T1000 (cell line): ENCODE data around the gene ARHGEF25.
"Not testable (repeated sequence)": the region's sequence is repeated elsewhere in the genome, so short reads cannot be mapped to it uniquely, and the experiment has no call there.

Experiments
- DNase-seq: peaks from one replicate; lab custom pipeline; 2025; ENCODE audit warnings: mixed read lengths; lab: John Stamatoyannopoulos, UW

Gene ARHGEF25

DNA sequence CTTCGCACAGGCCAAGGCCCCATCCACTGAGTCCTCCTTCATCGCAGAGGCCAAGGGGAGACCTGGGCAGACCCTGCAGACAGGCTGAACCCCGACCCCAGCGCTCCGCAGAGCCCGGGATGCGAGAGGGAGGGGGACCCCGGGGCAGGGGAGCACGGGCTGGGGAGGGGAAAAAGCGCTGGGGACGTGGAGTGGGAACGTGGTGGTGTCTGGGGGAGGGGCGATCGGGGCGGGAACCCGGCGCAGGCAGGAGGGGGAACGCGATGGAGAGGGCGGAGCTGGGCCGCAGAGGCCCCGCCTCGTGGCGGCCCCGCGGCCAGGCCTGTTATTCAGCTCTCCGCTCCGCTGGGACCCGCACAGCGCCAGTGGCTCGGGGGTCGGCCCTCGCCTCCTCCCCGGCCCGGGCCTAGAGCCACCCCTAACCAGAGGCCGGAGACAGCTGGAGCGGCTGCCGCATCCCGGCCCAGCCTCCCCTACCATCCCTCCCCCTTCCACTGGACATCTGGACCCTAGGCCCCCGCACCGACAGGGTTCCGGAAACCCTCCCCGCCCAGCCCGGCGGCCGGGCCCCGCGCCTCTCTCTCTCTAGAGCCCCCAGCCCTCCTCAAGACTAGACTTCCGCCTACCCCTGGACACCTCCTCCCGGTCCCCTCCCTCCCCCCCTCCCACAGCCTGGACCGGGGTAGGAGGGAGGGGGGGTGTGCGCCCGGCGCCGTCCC lies at the start of gene ARHGEF25:
TSS of gene ARHGEF25 (plus strand) at position 328 of the 719 bp plus-strand sequence. CDS start 460 bp downstream, outside the sequence.
- peak; percentile 99 for DNase-seq

GRCh38 chr12:57563358-57563757 lies 47.9 kb upstream of the ARHGEF25 start:
- DNase-seq: no peak

DNA sequence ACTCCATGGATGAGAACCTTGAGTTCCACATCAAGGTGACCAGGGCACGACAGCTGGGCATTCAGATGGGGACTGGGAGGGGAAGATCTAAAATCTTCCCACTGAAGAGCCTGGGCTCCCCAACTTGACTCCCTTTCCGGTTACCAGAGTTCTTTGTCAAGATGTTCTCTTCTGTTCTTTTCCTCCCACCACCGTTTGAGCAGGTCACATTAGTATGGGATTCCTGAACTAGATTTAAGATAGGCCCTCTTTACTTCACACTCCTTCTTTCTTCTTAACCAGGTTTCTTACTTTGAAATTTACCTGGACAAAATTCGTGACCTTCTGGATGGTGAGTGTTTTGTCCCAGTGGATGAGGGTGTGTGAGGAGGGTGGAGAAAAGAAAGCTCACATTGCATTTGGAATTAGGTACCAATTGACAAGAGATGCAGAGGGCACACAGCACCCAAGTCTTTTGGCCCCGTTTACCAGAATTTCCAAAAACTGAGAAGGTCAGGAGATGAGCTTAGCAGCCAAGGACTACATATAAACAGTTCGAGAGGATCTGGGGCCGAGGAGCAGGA lies 47.0 kb upstream of the ARHGEF25 start:
- DNase-seq: no peak

DNA sequence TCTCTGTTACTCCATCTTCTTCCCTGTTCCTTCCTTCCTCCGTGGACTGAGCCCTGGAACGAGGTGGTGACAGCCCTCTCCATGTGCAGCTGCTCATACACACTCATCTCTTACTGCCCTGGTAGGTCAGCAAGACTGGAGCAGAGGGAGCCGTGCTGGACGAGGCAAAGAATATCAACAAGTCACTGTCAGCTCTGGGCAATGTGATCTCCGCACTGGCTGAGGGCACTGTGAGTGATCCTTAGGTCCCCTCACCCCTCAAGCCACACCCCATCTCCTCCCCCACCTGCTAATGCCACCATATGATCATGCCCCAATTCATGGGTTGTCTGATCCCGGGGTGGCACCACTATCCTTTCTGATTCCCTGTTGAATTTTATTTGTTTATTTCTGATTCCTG lies 42.4 kb upstream of the ARHGEF25 start:
- DNase-seq: no peak

DNA sequence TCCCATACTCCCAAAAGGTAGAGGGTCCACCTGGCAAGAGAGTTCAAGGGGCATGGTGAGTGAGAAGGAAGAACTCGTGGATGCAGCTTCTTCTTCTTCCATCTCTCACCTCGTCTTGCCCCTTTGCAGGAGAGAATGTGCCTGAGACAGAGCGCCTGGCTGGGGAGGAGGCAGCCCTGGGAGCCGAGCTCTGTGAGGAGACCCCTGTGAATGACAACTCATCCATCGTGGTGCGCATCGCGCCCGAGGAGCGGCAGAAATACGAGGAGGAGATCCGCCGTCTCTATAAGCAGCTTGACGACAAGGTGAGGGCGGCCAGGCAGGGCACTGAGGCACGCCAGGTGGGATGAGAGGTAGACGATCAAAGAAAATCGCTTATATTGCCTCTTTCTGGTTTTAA lies 41.4 kb upstream of the ARHGEF25 start:
- no peak for DNase-seq

GRCh38 chr12:57570438-57570837 lies 40.8 kb upstream of the ARHGEF25 start:
- not testable (repeated sequence) for DNase-seq

DNA sequence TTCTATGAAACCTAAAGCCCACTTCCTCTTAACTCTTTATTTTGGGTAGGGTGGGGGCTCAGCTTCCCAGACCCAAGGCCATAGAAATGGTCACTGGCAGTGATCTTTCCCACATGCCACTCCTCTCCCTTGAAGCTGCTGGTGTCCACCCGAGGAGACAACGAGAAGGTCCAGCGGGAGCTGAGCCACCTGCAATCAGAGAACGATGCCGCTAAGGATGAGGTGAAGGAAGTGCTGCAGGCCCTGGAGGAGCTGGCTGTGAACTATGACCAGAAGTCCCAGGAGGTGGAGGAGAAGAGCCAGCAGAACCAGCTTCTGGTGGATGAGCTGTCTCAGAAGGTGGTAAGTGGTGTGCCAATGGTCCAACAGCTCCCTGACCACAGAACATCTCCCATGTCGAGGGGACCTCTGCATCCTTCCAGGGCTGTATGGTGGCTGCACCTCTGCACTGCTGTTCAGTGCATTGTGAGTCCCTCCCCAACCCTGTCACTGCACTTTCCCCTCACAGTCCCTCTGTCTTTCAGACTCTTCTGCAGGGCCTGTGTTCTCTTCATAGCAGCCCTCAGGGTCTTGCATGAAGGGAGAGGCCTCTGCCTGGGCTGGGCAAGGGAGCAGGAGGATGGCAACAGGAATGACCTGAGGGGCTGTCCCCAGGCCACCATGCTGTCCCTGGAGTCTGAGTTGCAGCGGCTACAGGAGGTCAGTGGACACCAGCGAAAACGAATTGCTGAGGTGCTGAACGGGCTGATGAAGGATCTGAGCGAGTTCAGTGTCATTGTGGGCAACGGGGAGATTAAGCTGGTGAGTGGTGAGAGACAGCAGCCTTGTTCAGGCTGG lies 39.1 kb upstream of the ARHGEF25 start:
- no peak for DNase-seq

- DNase-seq: no peak
These were observed 36.4 kb upstream of the ARHGEF25 start for GRCh38 chr12:57574795-57575194.

- no peak for DNase-seq
These were observed 35.2 kb upstream of the ARHGEF25 start for GRCh38 chr12:57575771-57576612.

- no peak for DNase-seq
These were observed 34.5 kb upstream of the ARHGEF25 start for GRCh38 chr12:57576613-57577160.

GRCh38 chr12:57577981-57578758 lies 33.1 kb upstream of the ARHGEF25 start:
- no peak for DNase-seq

- no peak for DNase-seq
These were observed 32.2 kb upstream of the ARHGEF25 start for GRCh38 chr12:57579011-57579410.

DNA sequence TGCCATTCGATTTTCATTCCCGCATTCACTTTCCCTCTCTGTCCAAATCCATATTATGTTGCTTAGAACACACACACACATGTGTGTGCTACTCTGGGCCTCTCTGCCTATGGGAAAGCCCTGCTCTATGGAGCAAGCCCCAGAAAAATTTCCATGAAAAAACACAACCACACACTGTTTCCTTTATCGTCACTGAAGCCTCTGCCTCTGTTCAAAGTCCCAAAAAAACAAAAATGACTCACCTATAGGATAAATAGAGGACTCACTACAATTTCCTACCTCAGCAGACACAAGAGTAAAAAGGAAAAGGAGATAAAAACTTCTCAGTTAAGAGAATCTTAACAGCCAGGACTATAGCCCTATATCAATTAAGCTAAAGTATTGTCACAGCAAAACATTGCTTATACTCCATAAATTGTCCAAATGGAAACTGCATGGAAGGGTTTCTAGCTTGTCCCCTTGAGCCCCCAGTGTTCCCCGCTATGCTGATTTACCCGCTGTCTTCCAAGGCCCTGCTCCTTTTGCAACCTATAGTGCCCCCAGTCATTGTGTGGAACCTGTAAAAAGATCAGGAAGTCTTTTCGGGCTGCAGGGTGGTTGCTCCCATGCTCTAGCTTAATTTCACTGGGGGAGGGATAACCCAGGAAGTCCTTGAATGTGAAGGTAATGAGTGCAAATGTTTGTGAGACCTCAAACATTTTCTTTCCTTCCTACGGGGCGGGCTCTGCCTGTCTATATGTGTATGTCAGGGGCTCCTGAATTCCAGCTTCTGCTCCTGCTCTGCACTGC lies 31.4 kb upstream of the ARHGEF25 start:
- no peak for DNase-seq

GRCh38 chr12:57580466-57580795 lies 30.8 kb upstream of the ARHGEF25 start:
- DNase-seq: no peak

- no peak for DNase-seq
These were observed 29.4 kb upstream of the ARHGEF25 start for GRCh38 chr12:57581802-57582201.

DNA sequence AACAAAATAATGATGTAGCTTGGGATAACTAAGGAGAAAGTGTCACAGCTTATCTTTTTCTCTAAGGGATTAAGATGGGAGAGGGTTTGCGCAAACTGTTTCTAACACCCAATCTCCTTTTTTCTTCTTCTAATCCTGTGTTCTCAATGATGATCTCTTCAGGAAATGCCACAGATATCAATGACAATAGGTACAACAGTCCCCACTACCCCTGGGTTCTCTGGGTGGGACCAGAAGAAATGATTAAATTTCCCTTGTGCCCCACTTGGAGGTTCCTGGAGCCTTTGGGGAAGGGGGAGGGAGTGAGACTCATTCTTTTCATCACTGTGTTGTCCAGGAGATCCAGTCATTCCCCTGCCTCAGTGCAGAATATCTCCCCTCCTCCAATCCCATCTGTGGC lies 28.8 kb upstream of the ARHGEF25 start:
- DNase-seq: no peak

GRCh38 chr12:57583008-57583831 lies 28.0 kb upstream of the ARHGEF25 start:
- peak; percentile 100 for DNase-seq

DNA sequence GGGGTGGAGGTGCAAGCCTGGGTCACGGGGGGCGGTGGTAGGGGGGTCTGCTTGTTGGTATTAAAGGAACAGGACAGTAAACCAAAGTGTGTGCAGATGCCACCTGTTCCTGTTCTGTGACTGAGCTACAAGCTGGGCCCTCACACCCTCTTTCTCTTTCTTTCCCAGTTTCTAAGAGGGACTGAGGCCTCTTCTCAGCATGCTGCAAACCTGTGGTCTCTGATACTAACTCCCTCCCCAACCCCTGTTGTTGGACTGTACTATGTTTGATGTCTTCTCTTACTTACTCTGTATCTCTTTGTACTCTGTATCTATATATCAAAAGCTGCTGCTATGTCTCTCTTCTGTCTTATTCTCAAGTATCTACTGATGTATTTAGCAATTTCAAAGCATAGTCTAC lies 27.2 kb upstream of the ARHGEF25 start:
- DNase-seq: no peak

- DNase-seq: no peak
These were observed 26.5 kb upstream of the ARHGEF25 start for GRCh38 chr12:57584690-57585089.
